SK-N-SH treated with all-trans-retinoic acid at 6 μM for 48 hours (cell line): Measurements from ENCODE around the gene TAF7L.

ENCODE experiments used
- ATAC-seq: fragments of 200-7000 bp; cut with Tn5 transposase; 3 replicates; pipeline ENCODE4 v1.9.1; 2020; ENCODE audit warnings: mild to moderate bottlenecking, moderate library complexity
- ARNTL ChIP-seq: fragments of 450-650 bp; formaldehyde crosslinking; IDR thresholded peaks from 2 replicates; pipeline ENCODE4 v1.5.0; 2020; ENCODE audit warnings: low read depth, mild to moderate bottlenecking, moderate library complexity, borderline replicate concordance
- BACH2 ChIP-seq: fragments of 250-450 bp; sonication (Bioruptor Pico); IDR thresholded peaks from 2 replicates; pipeline ENCODE4 v1.9.0; 2021; ENCODE audit warnings: mild to moderate bottlenecking, borderline replicate concordance
- CREB5 ChIP-seq: fragments of 250-450 bp; sonication (Bioruptor Pico); IDR thresholded peaks from 2 replicates; pipeline ENCODE4 v1.5.1; 2020; ENCODE audit warnings: low read depth, mild to moderate bottlenecking, moderate library complexity
- CSRNP3 ChIP-seq: fragments of 250-450 bp; sonication (Bioruptor Pico); IDR thresholded peaks from 2 replicates; pipeline ENCODE4 v1.5.1; 2021; ENCODE audit warnings: mild to moderate bottlenecking, moderate library complexity
- ESRRG ChIP-seq: fragments of 250-450 bp; sonication (Bioruptor Pico); IDR thresholded peaks from 2 replicates; pipeline ENCODE4 v1.6.1; 2021; ENCODE audit warnings: mild to moderate bottlenecking
- GLIS3 ChIP-seq: fragments of 250-450 bp; sonication (Bioruptor Pico); IDR thresholded peaks from 2 replicates; pipeline ENCODE4 v1.5.0; 2020; ENCODE audit warnings: mild to moderate bottlenecking, moderate library complexity
- ISL1 ChIP-seq: fragments of 250-450 bp; sonication (Bioruptor Pico); IDR thresholded peaks from 2 replicates; pipeline ENCODE4 v2.1.2; 2022; ENCODE audit warnings: mild to moderate bottlenecking, moderate library complexity
- OSR1 ChIP-seq: fragments of 250-450 bp; sonication (Bioruptor Pico); IDR thresholded peaks from 2 replicates; pipeline ENCODE4 v1.8.0; 2022; ENCODE audit warnings: moderate library complexity, mild to moderate bottlenecking, inconsistent platforms
- POU6F1 ChIP-seq: fragments of 250-450 bp; sonication (Bioruptor Pico); IDR thresholded peaks from 2 replicates; pipeline ENCODE4 v1.8.0; 2021; ENCODE audit warnings: low read depth, mild to moderate bottlenecking, moderate library complexity, borderline replicate concordance
- PPARA ChIP-seq: fragments of 250-450 bp; sonication (Bioruptor Pico); IDR thresholded peaks from 2 replicates; pipeline ENCODE4 v1.5.0; 2020; ENCODE audit warnings: mild to moderate bottlenecking, borderline replicate concordance
- RARB ChIP-seq: fragments of 250-450 bp; sonication (Bioruptor Pico); IDR thresholded peaks from 2 replicates; pipeline ENCODE4 v1.8.0; 2021; ENCODE audit warnings: mild to moderate bottlenecking, moderate library complexity
- SNAI2 ChIP-seq: fragments of 250-450 bp; sonication (Bioruptor Pico); IDR thresholded peaks from 2 replicates; pipeline ENCODE4 v1.5.0; 2020; ENCODE audit warnings: mild to moderate bottlenecking, moderate library complexity
- TOX ChIP-seq: fragments of 250-450 bp; sonication (Bioruptor Pico); IDR thresholded peaks from 2 replicates; pipeline ENCODE4 v1.8.0; 2021; ENCODE audit warnings: mild to moderate bottlenecking, moderate library complexity, borderline replicate concordance
- ZC3H10 ChIP-seq: fragments of 250-450 bp; sonication (Bioruptor Pico); IDR thresholded peaks from 2 replicates; pipeline ENCODE4 v1.5.1; 2021; ENCODE audit warnings: mild to moderate bottlenecking, moderate library complexity
- ZFP3 ChIP-seq: fragments of 250-450 bp; sonication (Bioruptor Pico); IDR thresholded peaks from 2 replicates; pipeline ENCODE4 v1.5.0; 2020; ENCODE audit warnings: mild to moderate bottlenecking, moderate library complexity
- ZFP30 ChIP-seq: fragments of 450-650 bp; formaldehyde crosslinking; IDR thresholded peaks from 2 replicates; pipeline ENCODE4 v1.5.0; 2022; ENCODE audit warnings: mild to moderate bottlenecking, moderate library complexity
- ZNF565 ChIP-seq: fragments of 450-650 bp; formaldehyde crosslinking; conservative IDR thresholded peaks from 2 replicates; pipeline ENCODE4 v1.5.0; 2020; ENCODE audit warnings: low read depth, mild to moderate bottlenecking, moderate library complexity
- ZNF70 ChIP-seq: fragments of 450-650 bp; formaldehyde crosslinking; IDR thresholded peaks from 2 replicates; pipeline ENCODE4 v1.5.0; 2020; ENCODE audit warnings: mild to moderate bottlenecking, moderate library complexity
- ZNF8 ChIP-seq: fragments of 450-650 bp; formaldehyde crosslinking; IDR thresholded peaks from 2 replicates; pipeline ENCODE4 v1.5.0; 2020; ENCODE audit warnings: mild to moderate bottlenecking, moderate library complexity
- TF ChIP-seq, protein P1 (sequence below): fragments of 250-450 bp; sonication (Bioruptor Pico); IDR thresholded peaks from 2 replicates; pipeline ENCODE4 v1.8.0; 2020; ENCODE audit warnings: mild to moderate bottlenecking, moderate library complexity, borderline replicate concordance
- TF ChIP-seq, protein P2 (sequence below): fragments of 250-450 bp; sonication (Bioruptor Pico); IDR thresholded peaks from 2 replicates; pipeline ENCODE4 v1.5.0; 2020; ENCODE audit warnings: mild to moderate bottlenecking, moderate library complexity

Gene TAF7L

DNA sequence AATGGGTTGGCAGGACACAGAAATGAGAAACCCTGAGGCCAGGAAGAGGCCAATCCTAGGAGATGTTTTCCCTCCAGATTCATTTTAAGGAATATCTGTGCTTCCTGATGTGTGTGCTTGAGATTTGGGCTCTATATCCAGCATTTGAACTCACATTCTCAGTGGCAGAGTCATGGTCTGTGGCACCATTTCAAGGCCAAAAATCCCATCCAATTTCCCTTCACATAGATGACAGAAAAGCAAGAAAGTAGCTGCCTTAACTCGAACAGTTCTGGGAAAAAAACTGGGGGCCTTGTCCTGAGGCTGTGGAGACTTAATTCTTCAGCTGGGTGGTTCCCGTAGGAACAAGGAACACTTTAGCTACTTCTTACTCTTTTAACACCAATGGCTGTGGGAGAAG lies 27.4 kb downstream of the TAF7L start (continued):
- TF ChIP-seq, protein P1, sequence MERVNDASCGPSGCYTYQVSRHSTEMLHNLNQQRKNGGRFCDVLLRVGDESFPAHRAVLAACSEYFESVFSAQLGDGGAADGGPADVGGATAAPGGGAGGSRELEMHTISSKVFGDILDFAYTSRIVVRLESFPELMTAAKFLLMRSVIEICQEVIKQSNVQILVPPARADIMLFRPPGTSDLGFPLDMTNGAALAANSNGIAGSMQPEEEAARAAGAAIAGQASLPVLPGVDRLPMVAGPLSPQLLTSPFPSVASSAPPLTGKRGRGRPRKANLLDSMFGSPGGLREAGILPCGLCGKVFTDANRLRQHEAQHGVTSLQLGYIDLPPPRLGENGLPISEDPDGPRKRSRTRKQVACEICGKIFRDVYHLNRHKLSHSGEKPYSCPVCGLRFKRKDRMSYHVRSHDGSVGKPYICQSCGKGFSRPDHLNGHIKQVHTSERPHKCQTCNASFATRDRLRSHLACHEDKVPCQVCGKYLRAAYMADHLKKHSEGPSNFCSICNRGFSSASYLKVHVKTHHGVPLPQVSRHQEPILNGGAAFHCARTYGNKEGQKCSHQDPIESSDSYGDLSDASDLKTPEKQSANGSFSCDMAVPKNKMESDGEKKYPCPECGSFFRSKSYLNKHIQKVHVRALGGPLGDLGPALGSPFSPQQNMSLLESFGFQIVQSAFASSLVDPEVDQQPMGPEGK (CRISPR knock-in tag), result no peak
- TF ChIP-seq OSR1 (CRISPR knock-in tag) (no peak), SNAI2 (CRISPR knock-in tag) (no peak), CREB5 (no peak), PPARA (CRISPR knock-in tag) (no peak), BACH2 (no peak), ZNF70 (no peak), ZNF8 (CRISPR knock-in tag) (no peak), ARNTL (CRISPR knock-in tag) (no peak)

- no peak for ATAC-seq
- TF ChIP-seq BACH2 (no peak), ESRRG (CRISPR knock-in tag) (no peak), ZC3H10 (CRISPR knock-in tag) (no peak), RARB (CRISPR knock-in tag) (no peak), TOX (CRISPR knock-in tag) (no peak), SNAI2 (CRISPR knock-in tag) (no peak), POU6F1 (CRISPR knock-in tag) (no peak), ZNF8 (CRISPR knock-in tag) (no peak), ISL1 (CRISPR knock-in tag) (no peak), ZNF565 (CRISPR knock-in tag) (no peak), GLIS3 (CRISPR knock-in tag) (no peak)
- TF ChIP-seq, protein P2, sequence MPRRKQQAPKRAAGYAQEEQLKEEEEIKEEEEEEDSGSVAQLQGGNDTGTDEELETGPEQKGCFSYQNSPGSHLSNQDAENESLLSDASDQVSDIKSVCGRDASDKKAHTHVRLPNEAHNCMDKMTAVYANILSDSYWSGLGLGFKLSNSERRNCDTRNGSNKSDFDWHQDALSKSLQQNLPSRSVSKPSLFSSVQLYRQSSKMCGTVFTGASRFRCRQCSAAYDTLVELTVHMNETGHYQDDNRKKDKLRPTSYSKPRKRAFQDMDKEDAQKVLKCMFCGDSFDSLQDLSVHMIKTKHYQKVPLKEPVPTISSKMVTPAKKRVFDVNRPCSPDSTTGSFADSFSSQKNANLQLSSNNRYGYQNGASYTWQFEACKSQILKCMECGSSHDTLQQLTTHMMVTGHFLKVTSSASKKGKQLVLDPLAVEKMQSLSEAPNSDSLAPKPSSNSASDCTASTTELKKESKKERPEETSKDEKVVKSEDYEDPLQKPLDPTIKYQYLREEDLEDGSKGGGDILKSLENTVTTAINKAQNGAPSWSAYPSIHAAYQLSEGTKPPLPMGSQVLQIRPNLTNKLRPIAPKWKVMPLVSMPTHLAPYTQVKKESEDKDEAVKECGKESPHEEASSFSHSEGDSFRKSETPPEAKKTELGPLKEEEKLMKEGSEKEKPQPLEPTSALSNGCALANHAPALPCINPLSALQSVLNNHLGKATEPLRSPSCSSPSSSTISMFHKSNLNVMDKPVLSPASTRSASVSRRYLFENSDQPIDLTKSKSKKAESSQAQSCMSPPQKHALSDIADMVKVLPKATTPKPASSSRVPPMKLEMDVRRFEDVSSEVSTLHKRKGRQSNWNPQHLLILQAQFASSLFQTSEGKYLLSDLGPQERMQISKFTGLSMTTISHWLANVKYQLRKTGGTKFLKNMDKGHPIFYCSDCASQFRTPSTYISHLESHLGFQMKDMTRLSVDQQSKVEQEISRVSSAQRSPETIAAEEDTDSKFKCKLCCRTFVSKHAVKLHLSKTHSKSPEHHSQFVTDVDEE (CRISPR knock-in tag), result no peak
- TF ChIP-seq, protein P1 (CRISPR knock-in tag), result no peak
Measured at GRCh38 chrX:101262590-101262989, 28.5 kb downstream of the TAF7L start.

DNA sequence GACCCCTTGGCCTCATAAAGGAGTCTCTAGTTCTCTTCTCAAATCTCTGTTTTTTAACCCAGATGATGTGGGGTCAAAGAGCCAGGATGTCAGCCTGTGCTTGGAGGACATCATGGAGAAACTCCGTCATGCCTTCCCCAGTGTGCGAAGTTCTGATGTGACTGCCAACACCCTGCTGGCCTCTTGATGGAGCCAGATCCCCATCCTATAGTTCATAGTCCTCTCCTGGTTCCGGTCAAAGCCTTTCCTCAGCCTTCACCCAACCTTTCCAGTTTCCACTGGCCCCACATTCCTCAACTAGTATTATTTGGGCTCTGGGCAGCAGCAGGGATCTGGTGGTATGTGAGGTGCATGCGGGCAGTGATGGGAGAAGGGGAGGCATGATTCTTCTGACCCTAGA lies 30.7 kb downstream of the TAF7L start:
- no peak for TF ChIP-seq ZNF565 (CRISPR knock-in tag)
- no peak for TF ChIP-seq ZC3H10 (CRISPR knock-in tag)
- no peak for TF ChIP-seq ZFP30 (CRISPR knock-in tag)
- no peak for TF ChIP-seq CSRNP3 (CRISPR knock-in tag)
- no peak for TF ChIP-seq ARNTL (CRISPR knock-in tag)
- TF ChIP-seq OSR1 (CRISPR knock-in tag), result no peak
- TF ChIP-seq ESRRG (CRISPR knock-in tag), result no peak
- TF ChIP-seq SNAI2 (CRISPR knock-in tag), result no peak
- no peak for TF ChIP-seq CREB5
- TF ChIP-seq BACH2, result no peak
- no peak for TF ChIP-seq ZFP3
- TF ChIP-seq ZNF8 (CRISPR knock-in tag), result no peak
- TF ChIP-seq TOX (CRISPR knock-in tag), result no peak
- no peak for TF ChIP-seq POU6F1 (CRISPR knock-in tag)
- no peak for TF ChIP-seq ISL1 (CRISPR knock-in tag)
- peak; percentile 62; the same call in 2 of the 3 replicates for ATAC-seq
